Measurements from ENCODE around the gene GPA33. TPM values are rescaled to one million over a fixed set of nuclear protein-coding genes. Genes with fewer than 3 reads are reported as not detected.

GPA33 gene
- total and polyA plus RNA-seq, 4 donors = 0.26 to 1.5 (median 0.70) TPM

DNA sequence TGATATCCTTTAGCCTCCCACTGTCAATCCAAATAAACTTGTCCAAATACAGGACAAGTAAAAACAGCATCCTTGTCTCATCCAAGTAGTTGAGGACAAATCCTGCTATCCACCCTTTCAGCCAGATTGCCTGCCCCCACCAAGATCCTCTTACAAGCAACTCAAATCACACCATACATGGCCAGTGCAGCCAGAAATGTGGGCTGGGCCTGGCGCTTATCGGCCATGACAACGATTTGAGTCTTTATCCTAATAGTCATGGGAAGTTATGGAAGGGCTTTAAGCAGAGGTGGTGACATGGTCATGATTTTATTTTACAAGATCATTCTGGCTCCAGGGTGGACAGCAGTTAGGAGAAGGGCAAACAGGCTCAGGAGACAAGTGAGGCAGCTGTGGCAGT, 6.3 kb downstream of the GPA33 start:
- no peak overlapping the region for H3K27ac ChIP-seq (ENCODE audit: low read depth in 1 of 2, low read length in 1 of 2)
- DNase-seq (no peak), ATAC-seq (ENCODE audit: insufficient read depth, low FRiP score) (no peak)
- no peaks in the 10 kb centered on the region for H3K36me3 ChIP-seq (ENCODE audit: control insufficient read depth in 4 of 4, insufficient read depth in 4 of 4, low read length in 4 of 4)
- TF ChIP-seq CTCF (IDR thresholded peaks at IDR 0.05; ENCODE audit: control extremely low read depth, extremely low read depth) = no peak
- H3K4me3 ChIP-seq = no peak overlapping the region
- H3K27me3 ChIP-seq (ENCODE audit: control insufficient read depth in 3 of 3, insufficient read depth in 3 of 3, low read length in 2 of 3) = no peaks in the 10 kb centered on the region
- H3K9ac ChIP-seq (ENCODE audit: insufficient read depth in 1 of 2, low read length in 2 of 2) = no peak overlapping the region
- 86 to 98% methylated on average over 3 of the region's 3 CpGs for WGBS, 2 donors
- H3K9me3 ChIP-seq (ENCODE audit: control insufficient read depth in 4 of 4, insufficient read depth in 3 of 4, low read length in 3 of 4) = peaks cover 0 to 2% (median 0%) of the 10 kb centered on the region in 4 donors
- H3K4me1 ChIP-seq (ENCODE audit: control insufficient read depth in 5 of 5, insufficient read depth in 5 of 5, low read length in 5 of 5) = peaks cover 0 to 5% (median 2%) of the 10 kb centered on the region in 5 donors

GRCh38 chr1:167083066-167083665, 7.0 kb downstream of the GPA33 start:
- H3K9me3 ChIP-seq (ENCODE audit: control insufficient read depth in 4 of 4, insufficient read depth in 3 of 4, low read length in 3 of 4) = peaks cover 0 to 2% (median 0%) of the 10 kb centered on the region in 4 donors
- no peak for TF ChIP-seq CTCF (IDR thresholded peaks at IDR 0.05; ENCODE audit: control extremely low read depth, extremely low read depth)
- no peaks in the 10 kb centered on the region for H3K36me3 ChIP-seq (ENCODE audit: control insufficient read depth in 4 of 4, insufficient read depth in 4 of 4, low read length in 4 of 4)
- 22 to 30% methylated on average over 6 of the region's 6 CpGs for WGBS, 2 donors
- peaks cover 0 to 9% (median 2%) of the 10 kb centered on the region in 5 donors for H3K4me1 ChIP-seq (ENCODE audit: control insufficient read depth in 5 of 5, insufficient read depth in 5 of 5, low read length in 5 of 5)
- no peak overlapping the region for H3K27ac ChIP-seq (ENCODE audit: low read depth in 1 of 2, low read length in 1 of 2)
- no peak overlapping the region for H3K9ac ChIP-seq (ENCODE audit: insufficient read depth in 1 of 2, low read length in 2 of 2)
- ATAC-seq (ENCODE audit: insufficient read depth, low FRiP score) (no peak), DNase-seq (no peak)
- no peak overlapping the region for H3K4me3 ChIP-seq
- no peaks in the 10 kb centered on the region for H3K27me3 ChIP-seq (ENCODE audit: control insufficient read depth in 3 of 3, insufficient read depth in 3 of 3, low read length in 2 of 3)

- Histone ChIP-seq H3K36me3 (ENCODE audit: control insufficient read depth in 4 of 4, insufficient read depth in 4 of 4, low read length in 4 of 4) (no peaks in the 10 kb centered on the region), H3K27ac (ENCODE audit: low read depth in 1 of 2, low read length in 1 of 2) (no peak overlapping the region), H3K9me3 (ENCODE audit: control insufficient read depth in 4 of 4, insufficient read depth in 3 of 4, low read length in 3 of 4) (peaks cover 0 to 2% (median 0%) of the 10 kb centered on the region in 4 donors), H3K27me3 (ENCODE audit: control insufficient read depth in 3 of 3, insufficient read depth in 3 of 3, low read length in 2 of 3) (no peaks in the 10 kb centered on the region), H3K4me1 (ENCODE audit: control insufficient read depth in 5 of 5, insufficient read depth in 5 of 5, low read length in 5 of 5) (peaks cover 0 to 13% (median 2%) of the 10 kb centered on the region in 5 donors), H3K4me3 (no peak overlapping the region), H3K9ac (ENCODE audit: insufficient read depth in 1 of 2, low read length in 2 of 2) (no peak overlapping the region)
- 60 to 67% methylated on average over 11 of the region's 11 CpGs for WGBS, 2 donors
- ATAC-seq (ENCODE audit: insufficient read depth, low FRiP score) (no peak), DNase-seq (no peak)
- TF ChIP-seq CTCF (IDR thresholded peaks at IDR 0.05; ENCODE audit: control extremely low read depth, extremely low read depth) = no peak
Observed at GRCh38 chr1:167082511-167083027, 7.6 kb downstream of the GPA33 start.
